Lower lobe of right lung (tissue), 2 donors: ENCODE results near the gene SEMA3B. TPM values are rescaled to one million over a fixed set of nuclear protein-coding genes. Genes with fewer than 3 reads are reported as not detected.

Source experiments
- ATAC-seq, 2 donors: fragments of 200-7000 bp; cut with Tn5 transposase; one replicate each; pipeline ENCODE4 v1.9.1; 2020 to 2022; ENCODE audit warnings: mild to moderate bottlenecking in 2 of 2, moderate library complexity in 2 of 2
- DNase-seq: peaks from one replicate; pipeline ENCODE4 v3.0.0-alpha.2; 2020
- H3K27ac ChIP-seq: fragments of 200-600 bp; one replicate; pipeline ENCODE4 v1.8.0; 2022
- H3K27me3 ChIP-seq: fragments of 200-600 bp; one replicate; pipeline ENCODE4 v1.8.0; 2022; ENCODE audit warnings: low read depth
- H3K36me3 ChIP-seq: fragments of 200-600 bp; one replicate; pipeline ENCODE4 v1.8.0; 2022; ENCODE audit warnings: mild to moderate bottlenecking
- H3K4me1 ChIP-seq: fragments of 200-600 bp; one replicate; pipeline ENCODE4 v1.8.0; 2022
- H3K4me3 ChIP-seq: fragments of 200-600 bp; one replicate; pipeline ENCODE4 v1.8.0; 2022; ENCODE audit warnings: mild to moderate bottlenecking
- H3K9me3 ChIP-seq: fragments of 200-600 bp; one replicate; pipeline ENCODE4 v1.8.0; 2022
- CTCF ChIP-seq: fragments of 200-600 bp; IDR thresholded peaks from one replicate; pipeline ENCODE4 v1.8.0; 2022; ENCODE audit warnings: antibody characterized with exemption, mild to moderate bottlenecking
- intact Hi-C: fragments of 100-400 bp; cut with DNase I; formaldehyde crosslinking; loops from one replicate; pipeline ENCODE4 v1.11.0; 2022
- total RNA-seq: library from RNA; stranded (reverse); fragmentation: NEBNext Ultra II Directional; extraction: Animal tissue kit (Norgen Biotek cat#: 25700); gene quantifications from one replicate; pipeline ENCODE4 v1.2.1, GENCODE V29; 2021
- donor health status: DM: no; HTN: yes; CAD: no; lungs with severe emphysema.

SEMA3B gene
- total RNA-seq, 1 donor from 2014 or later: 77.6 TPM

- Histone ChIP-seq H3K9me3 (no peaks in the 10 kb centered on the region), H3K4me1 (peaks cover 76% of the 10 kb centered on the region), H3K4me3 (peak overlapping the region; percentile 92), H3K27ac (peak overlapping the region; percentile 96), H3K27me3 (no peaks in the 10 kb centered on the region), H3K36me3 (peaks cover 43% of the 10 kb centered on the region)
- ATAC-seq (no peak), DNase-seq (no peak)
- TF ChIP-seq CTCF: no peak
- intact Hi-C loops: no loop called here
These were observed 29.3 kb upstream of the SEMA3B start for GRCh38 chr3:50239649-50240048.

GRCh38 chr3:50241163-50241562, 27.8 kb upstream of the SEMA3B start:
- H3K36me3 ChIP-seq: peaks cover 52% of the 10 kb centered on the region
- intact Hi-C loops: no loop called here
- no peaks in the 10 kb centered on the region for H3K27me3 ChIP-seq
- no peak for ATAC-seq
- H3K9me3 ChIP-seq: no peaks in the 10 kb centered on the region
- H3K4me3 ChIP-seq: peak overlapping the region; percentile 6
- no peak for DNase-seq
- peak overlapping the region; percentile 96 for H3K27ac ChIP-seq
- H3K4me1 ChIP-seq: peaks cover 83% of the 10 kb centered on the region
- TF ChIP-seq CTCF: no peak

DNA sequence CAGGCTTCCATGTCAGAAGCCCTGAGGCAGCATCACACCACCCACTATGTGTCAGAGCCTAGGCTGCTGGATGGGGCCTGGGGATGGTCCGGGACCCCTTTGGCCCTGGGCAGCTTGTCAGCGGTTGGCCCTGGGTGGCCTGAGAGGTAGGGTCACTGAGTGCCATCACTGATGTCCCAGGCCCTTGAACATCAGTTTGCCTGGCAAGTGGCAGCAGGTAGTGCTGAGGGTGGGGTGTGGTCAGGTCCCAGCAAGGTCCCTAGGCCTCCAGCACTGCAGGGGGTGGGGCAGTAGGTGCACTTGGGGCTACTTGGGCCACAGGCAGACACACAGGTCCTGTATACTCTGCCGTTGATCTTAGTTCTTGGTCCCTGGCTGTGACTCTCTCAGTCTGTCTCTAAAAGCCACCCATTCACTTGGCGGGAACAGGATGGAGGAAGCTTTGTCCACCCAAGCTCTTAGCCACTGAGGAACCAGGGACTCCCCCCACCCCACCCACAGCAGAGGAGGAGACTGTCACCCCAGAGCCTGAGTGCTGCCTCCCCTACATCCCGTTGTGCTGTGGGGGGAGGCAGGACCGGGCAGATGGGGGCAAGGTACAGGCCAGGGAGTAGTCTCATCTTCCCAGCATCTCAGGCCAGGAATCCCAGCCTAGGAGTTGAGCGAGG, 27.1 kb upstream of the SEMA3B start:
- H3K27ac ChIP-seq: peak overlapping the region; percentile 96
- no peak for DNase-seq
- ATAC-seq: no peak
- intact Hi-C loops: no loop called here
- peaks cover 53% of the 10 kb centered on the region for H3K36me3 ChIP-seq
- peak overlapping the region; percentile 37 for H3K4me3 ChIP-seq
- H3K27me3 ChIP-seq: no peaks in the 10 kb centered on the region
- H3K9me3 ChIP-seq: no peaks in the 10 kb centered on the region
- no peak for TF ChIP-seq CTCF
- peaks cover 90% of the 10 kb centered on the region for H3K4me1 ChIP-seq

- H3K36me3 ChIP-seq: peaks cover 58% of the 10 kb centered on the region
- H3K4me1 ChIP-seq: peaks cover 95% of the 10 kb centered on the region
- peak overlapping the region; percentile 96 for H3K27ac ChIP-seq
- intact Hi-C loops: no loop called here
- no peak for ATAC-seq
- TF ChIP-seq CTCF: no peak
- no peaks in the 10 kb centered on the region for H3K9me3 ChIP-seq
- no peaks in the 10 kb centered on the region for H3K27me3 ChIP-seq
- no peak for DNase-seq
- peak overlapping the region; percentile 37 for H3K4me3 ChIP-seq
These were observed 26.6 kb upstream of the SEMA3B start for GRCh38 chr3:50242381-50242770.

DNA sequence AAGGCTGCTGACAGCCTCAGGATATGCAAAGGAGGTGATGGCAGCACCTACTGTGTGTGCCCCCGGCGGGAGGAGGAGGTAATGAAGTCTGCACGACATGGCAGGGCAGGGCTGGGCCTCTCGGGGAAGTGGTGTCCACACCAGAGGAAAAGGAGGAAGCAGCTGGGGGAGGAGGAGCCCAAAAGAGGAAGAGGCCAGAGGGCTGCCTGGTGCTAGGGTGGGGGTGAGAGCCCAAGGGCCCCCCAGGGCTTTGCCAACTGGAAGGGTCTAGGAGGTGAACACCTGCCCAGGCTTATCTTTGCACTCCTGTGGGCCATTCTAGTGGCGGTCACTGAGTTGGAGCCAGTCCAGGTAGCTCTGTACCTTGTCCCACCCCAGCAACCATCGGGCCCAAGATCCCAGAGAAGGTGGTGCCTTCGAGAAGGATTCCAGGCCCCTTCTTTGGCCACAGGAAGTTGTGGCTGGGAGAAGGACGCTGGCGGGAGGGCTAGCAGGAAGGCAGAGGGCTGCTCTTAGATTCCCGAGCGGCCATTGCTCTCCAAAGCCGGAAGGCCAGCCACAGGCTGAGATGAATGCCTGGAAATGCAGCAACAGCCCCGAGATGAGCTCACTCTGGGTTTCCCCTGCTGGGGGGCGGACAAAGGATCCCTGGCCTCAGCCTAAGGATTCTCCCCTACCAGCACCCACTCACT, 25.9 kb upstream of the SEMA3B start:
- TF ChIP-seq CTCF: peak; percentile 20
- peak; percentile 44 to 63 for ATAC-seq
- peak overlapping the region; percentile 37 for H3K4me3 ChIP-seq

More for the DNA sequence above, 25.9 kb upstream of the SEMA3B start:
- intact Hi-C loops: no loop called here
- Histone ChIP-seq H3K27ac (peak overlapping the region; percentile 96), H3K4me1 (peaks cover 100% of the 10 kb centered on the region), H3K36me3 (peaks cover 63% of the 10 kb centered on the region), H3K9me3 (no peaks in the 10 kb centered on the region), H3K27me3 (no peaks in the 10 kb centered on the region)
- DNase-seq: peak; percentile 90
